GM18520 (cell line): ENCODE measurements around the gene TEFM.
A peak's percentile ranks its signal among the peaks of the same experiment; 100 is the strongest.
"Not testable (repeated sequence)": the region's sequence is repeated elsewhere in the genome, so short reads cannot be mapped to it uniquely, and the experiment has no call there.

Experiments used
- ATAC-seq: cut with Tn5 transposase; IDR thresholded peaks from one replicate; pipeline ENCODE4 v1.9.1; 2021; ENCODE audit not compliant: unreplicated experiment

The TEFM gene, protein sequence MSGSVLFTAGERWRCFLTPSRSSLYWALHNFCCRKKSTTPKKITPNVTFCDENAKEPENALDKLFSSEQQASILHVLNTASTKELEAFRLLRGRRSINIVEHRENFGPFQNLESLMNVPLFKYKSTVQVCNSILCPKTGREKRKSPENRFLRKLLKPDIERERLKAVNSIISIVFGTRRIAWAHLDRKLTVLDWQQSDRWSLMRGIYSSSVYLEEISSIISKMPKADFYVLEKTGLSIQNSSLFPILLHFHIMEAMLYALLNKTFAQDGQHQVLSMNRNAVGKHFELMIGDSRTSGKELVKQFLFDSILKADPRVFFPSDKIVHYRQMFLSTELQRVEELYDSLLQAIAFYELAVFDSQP

DNA sequence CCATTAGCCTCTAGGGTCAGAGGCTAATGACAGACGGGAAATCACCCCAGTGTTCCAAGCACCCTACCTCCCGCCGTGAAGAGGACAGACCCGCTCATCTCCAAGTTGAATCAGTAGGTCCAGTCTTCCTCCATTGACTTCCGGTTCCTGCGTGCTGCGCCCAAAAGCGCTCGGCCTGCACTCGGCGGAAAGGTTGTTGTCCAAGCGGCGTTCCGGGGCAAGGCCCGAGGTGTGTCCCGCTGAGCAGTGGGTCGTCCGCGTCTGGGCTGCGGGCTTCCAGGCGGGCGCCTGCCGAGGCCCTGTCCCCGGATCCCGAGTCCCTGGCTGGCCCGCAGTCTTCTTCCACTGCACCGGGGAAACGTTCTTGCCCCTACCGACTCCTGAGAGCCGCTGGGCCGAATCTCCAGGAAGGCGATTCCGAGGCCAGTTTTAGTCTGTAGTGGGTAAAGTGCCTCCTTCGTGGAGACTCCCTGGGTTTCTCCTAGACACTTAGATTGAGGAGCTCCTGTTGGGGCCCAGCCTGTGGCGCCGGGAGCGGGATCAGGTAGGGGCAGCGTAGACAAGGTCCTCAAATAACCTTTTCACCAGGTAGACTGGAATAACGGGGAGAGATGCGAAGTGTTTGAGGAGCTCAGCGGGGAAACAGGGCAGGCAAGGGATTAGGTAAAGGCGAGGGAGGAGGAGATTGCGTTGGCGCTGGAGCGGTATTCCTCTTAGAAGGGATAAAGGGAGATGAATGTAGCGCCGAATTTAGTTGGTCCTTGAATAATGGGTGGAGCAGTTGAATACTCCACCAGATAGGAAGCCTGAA, at the start of gene TEFM:
Gene TEFM, minus strand, starts transcription at position 138 of the 811 bp plus-strand sequence. Its CDS starts 40 bp downstream, at position 98.
- ATAC-seq, result peak; percentile 87

- ATAC-seq, result no peak
These were observed 48.2 kb upstream of the TEFM start for GRCh38 chr17:30954046-30954830.

- no peak for ATAC-seq
These were observed 46.8 kb upstream of the TEFM start for GRCh38 chr17:30952638-30953393.

- no peak for ATAC-seq
These were observed 44.8 kb upstream of the TEFM start for GRCh38 chr17:30950669-30951399.

- no peak for ATAC-seq
These were observed 44.2 kb upstream of the TEFM start for GRCh38 chr17:30950189-30950588.

DNA sequence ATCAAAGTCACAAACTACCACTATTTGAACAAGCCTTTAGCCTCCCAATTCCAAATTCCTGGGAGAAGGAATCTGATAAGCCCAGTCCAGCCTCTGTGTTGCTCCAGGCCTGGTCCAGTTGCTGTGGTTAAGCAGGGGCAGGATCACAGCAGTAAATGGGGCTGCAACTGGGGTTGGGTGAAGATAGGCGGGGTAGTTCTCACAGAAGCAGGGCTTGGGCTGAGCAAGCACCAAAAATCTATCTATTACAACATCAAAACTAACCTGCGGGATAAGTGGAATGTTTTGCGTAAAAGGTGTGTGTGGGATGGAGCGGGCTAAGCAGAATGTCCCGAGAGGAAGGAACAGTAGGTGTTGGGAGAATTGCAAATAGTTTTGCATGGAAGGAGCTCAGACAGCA, 41.8 kb upstream of the TEFM start:
- no peak for ATAC-seq

GRCh38 chr17:30942308-30943079, 36.5 kb upstream of the TEFM start:
- no peak for ATAC-seq

- ATAC-seq, result no peak
These were observed 33.1 kb upstream of the TEFM start for GRCh38 chr17:30939051-30939689.

DNA sequence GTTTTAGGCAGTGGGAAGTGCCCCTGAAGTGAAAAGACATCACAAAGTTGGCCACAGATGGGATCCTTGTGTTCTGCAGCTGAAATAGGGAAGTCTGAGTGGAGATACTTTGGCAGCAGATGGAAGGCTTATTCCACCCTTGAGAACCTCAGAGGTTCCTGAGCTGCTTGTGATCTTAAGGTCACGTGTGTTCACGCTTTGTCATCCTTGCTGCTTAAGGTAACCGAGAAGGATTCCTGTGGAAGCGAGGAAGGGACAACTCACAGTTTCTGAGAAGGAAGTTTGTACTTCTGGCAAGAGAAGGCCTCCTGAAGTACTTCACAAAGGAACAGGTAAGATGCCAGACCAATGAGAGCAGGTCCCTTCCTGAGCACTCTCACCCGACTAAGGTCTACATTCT, 27.9 kb upstream of the TEFM start:
- no peak for ATAC-seq

- not testable (repeated sequence) for ATAC-seq
These were observed 25.5 kb upstream of the TEFM start for GRCh38 chr17:30931582-30931981.

GRCh38 chr17:30930495-30930894, 24.5 kb upstream of the TEFM start:
- no peak for ATAC-seq

DNA sequence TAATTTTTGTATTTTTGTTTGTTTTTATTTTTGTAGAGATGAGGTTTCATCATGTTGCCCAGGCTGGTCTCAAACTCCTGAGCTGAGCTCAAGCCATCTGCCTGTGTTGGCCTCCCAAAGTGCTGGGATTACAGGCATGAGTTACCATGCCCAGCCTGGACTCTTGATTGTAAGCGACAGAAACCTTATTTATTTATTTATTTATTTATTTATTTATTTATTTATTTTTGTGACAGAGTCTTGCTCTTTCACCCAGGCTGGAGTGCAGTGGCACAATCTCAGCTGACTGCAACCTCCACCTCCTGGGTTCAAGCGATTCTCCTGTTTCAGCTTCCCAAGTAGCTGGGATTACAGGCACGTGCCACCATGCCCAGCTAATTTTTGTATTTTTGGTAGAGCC, 23.8 kb upstream of the TEFM start:
- not testable (repeated sequence) for ATAC-seq

GRCh38 chr17:30929081-30929633, 23.1 kb upstream of the TEFM start:
- ATAC-seq, result no peak

DNA sequence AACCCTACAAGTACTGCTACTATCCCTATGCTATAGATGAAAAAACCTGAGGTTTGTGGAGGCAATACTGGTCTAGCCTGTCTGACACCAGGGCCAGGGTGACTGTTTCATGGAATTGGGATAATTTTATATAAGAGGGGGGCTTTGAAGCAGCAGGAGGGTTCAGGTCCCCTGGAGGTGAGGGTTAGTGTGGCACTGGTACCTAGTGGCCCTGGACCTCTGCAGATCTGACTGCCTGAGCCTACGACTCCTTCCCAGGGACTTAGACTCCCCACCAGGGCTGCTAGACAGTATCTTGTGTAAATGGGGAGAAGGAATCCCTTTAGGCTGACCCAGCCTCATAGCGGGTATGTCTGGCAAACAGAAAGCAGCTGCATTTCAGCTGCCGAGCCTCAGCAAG, 22.5 kb upstream of the TEFM start:
- ATAC-seq, result no peak

DNA sequence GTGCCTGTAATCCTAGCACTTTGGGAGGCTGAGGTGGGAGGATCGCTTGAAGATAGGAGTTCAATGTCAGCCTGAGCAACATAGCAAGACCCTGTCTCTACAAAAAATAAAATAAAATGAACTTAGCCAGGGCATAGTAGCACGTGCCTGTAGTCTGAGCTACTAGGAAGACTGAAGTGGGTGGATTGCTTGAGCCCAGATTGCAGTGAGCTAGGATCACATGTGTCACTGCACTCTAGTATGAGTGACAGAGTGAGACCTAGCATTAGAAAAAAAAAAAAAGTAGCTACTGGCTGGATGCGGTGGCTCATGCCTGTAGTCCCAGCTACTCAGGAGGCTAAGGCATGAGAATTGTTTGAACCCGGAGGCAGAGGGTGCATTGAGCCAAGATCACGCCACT, 21.7 kb upstream of the TEFM start:
- no peak for ATAC-seq

DNA sequence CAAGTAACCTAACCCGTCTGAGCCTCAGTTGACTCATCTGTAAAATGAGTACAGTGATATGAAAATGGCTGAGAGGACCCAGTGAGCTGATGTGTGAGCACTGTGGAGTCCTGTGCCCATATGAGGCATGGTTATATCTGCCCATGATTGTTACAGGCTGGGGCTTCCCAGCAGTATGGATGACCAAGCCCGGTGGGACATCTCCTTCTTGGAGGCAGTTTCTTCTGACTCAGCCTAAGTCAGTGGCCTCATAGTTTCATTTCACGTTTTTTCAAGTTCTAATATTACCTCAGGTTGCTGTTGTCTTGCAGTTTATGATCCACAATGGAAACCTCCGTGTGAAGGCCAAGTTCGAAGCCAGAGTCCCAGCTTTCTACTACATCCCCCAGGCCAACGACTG, 20.5 kb upstream of the TEFM start:
- ATAC-seq, result no peak

GRCh38 chr17:30924341-30924740, 18.3 kb upstream of the TEFM start:
- no peak for ATAC-seq

GRCh38 chr17:30922235-30923030, 16.4 kb upstream of the TEFM start:
- no peak for ATAC-seq
